A673 (cell line): Measurements from ENCODE around the gene ZMAT1. TPM values are rescaled to one million over a fixed set of nuclear protein-coding genes. Genes with fewer than 3 reads are reported as not detected.

Source experiments
- BruUV-seq: library from RNA; stranded (reverse); fragments of 400-500 nt; replicated peaks from 2 replicates; lab custom pipeline; 2021; lab: Mats Ljungman, UMichigan
- CTCF ChIA-PET: fragments of 300-600 bp; sonication (Branson Sonifier 250); formaldehyde crosslinking; loops from one replicate; lab custom pipeline; 2022; ENCODE audit warnings: antibody characterized with exemption; lab: Charles Lee
- POLR2A ChIA-PET: fragments of 300-600 bp; sonication (Branson Sonifier 250); formaldehyde crosslinking; loops from one replicate; lab custom pipeline; 2022; ENCODE audit warnings: antibody characterized with exemption; ENCODE audit not compliant: low non-redundant PET; lab: Charles Lee
- DNase-seq: peaks from one replicate; pipeline ENCODE4 v3.0.0-alpha.2; 2015; ENCODE audit warnings: low spot score
- H3K27ac ChIP-seq: fragments of 200-600 bp; sonication (generic); 2 replicates; pipeline ENCODE4 v1.5.1; 2016; ENCODE audit warnings: mixed run types, low read depth, mild to moderate bottlenecking, mixed read lengths, antibody characterized with exemption, low read length; ENCODE audit not compliant: poor library complexity, severe bottlenecking
- H3K27me3 ChIP-seq: fragments of 200-600 bp; sonication (generic); replicated peaks from 2 replicates; pipeline ENCODE4 v1.6.1; 2017; ENCODE audit warnings: mixed run types, low read depth, mild to moderate bottlenecking, mixed read lengths, antibody characterized with exemption, low read length; ENCODE audit not compliant: insufficient read depth, poor library complexity
- H3K36me3 ChIP-seq: fragments of 200-600 bp; sonication (generic); 2 replicates; pipeline ENCODE4 v1.6.1; 2016; ENCODE audit warnings: mixed run types, mild to moderate bottlenecking, mixed read lengths, antibody characterized with exemption, low read length; ENCODE audit not compliant: insufficient read depth, poor library complexity, severe bottlenecking
- H3K4me1 ChIP-seq: fragments of 200-600 bp; sonication (generic); 2 replicates; pipeline ENCODE4 v1.6.1; 2017; ENCODE audit warnings: mixed run types, mild to moderate bottlenecking, mixed read lengths, antibody characterized with exemption, low read length; ENCODE audit not compliant: insufficient read depth, poor library complexity, severe bottlenecking
- H3K4me3 ChIP-seq: fragments of 200-600 bp; sonication (generic); 2 replicates; pipeline ENCODE4 v1.5.1; 2016; ENCODE audit warnings: low read depth, mixed run types, mild to moderate bottlenecking, mixed read lengths, low read length; ENCODE audit not compliant: poor library complexity, severe bottlenecking
- H3K9me3 ChIP-seq: fragments of 200-600 bp; sonication (generic); 2 replicates; pipeline ENCODE4 v1.6.1; 2016; ENCODE audit warnings: mixed run types, low read depth, mild to moderate bottlenecking, mixed read lengths, antibody characterized with exemption, low read length; ENCODE audit not compliant: poor library complexity, severe bottlenecking
- CTCF ChIP-seq: fragments of 300-800, 200-600 bp; sonication (generic); conservative IDR thresholded peaks from 2 replicates; pipeline ENCODE4 v1.5.1; 2017; ENCODE audit warnings: low read depth, mild to moderate bottlenecking, antibody characterized with exemption, low read length, moderate library complexity, mixed read lengths
- EZH2 ChIP-seq: fragments of 200-600 bp; sonication (generic); IDR thresholded peaks from 2 replicates; pipeline ENCODE4 v1.6.1; 2017; ENCODE audit warnings: borderline replicate concordance, low read depth, mild to moderate bottlenecking, mixed read lengths, antibody characterized with exemption, low read length; ENCODE audit not compliant: poor library complexity, severe bottlenecking
- intact Hi-C: fragments of 100-400 bp; cut with micrococcal nuclease; formaldehyde crosslinking; loops from one replicate; pipeline ENCODE4 v1.10.0; 2022; ENCODE audit not compliant: unreplicated experiment
- total RNA-seq: library from RNA; stranded (reverse); gene quantifications from 2 replicates; pipeline ENCODE4 v1.2.3, GENCODE V29; 2021

ZMAT1 gene
- total RNA-seq, 1 experiment from 2014 or later: 1.2 TPM

GRCh38 chrX:101925733-101926132, 6.1 kb downstream of the ZMAT1 start:
- Histone ChIP-seq H3K4me3 (no peak overlapping the region), H3K27ac (no peak overlapping the region), H3K36me3 (no peaks in the 10 kb centered on the region), H3K9me3 (no peaks in the 10 kb centered on the region), H3K4me1 (no peaks in the 10 kb centered on the region), H3K27me3 (no peaks in the 10 kb centered on the region)
- TF ChIP-seq EZH2: no peak
- no peak for TF ChIP-seq CTCF
- POLR2A ChIA-PET: no interaction called here
- BruUV-seq: no TSS peak
- intact Hi-C loops: no loop called here
- no peak for DNase-seq
- CTCF ChIA-PET: no interaction called here

GRCh38 chrX:101918751-101919150, 13.1 kb downstream of the ZMAT1 start:
- no peak for DNase-seq
- ChIA-PET POLR2A (no interaction called here), CTCF (no interaction called here)

GRCh38 chrX:101906136-101906796, 25.6 kb downstream of the ZMAT1 start:
- H3K4me3 ChIP-seq: no peak overlapping the region
- intact Hi-C loops: no loop called here
- H3K4me1 ChIP-seq: no peaks in the 10 kb centered on the region
- H3K27ac ChIP-seq: no peak overlapping the region
- ChIA-PET POLR2A (no interaction called here), CTCF (no interaction called here)
- peaks cover 3% of the 10 kb centered on the region for H3K9me3 ChIP-seq
- H3K36me3 ChIP-seq: no peaks in the 10 kb centered on the region
- TF ChIP-seq EZH2 (no peak), CTCF (no peak)
- DNase-seq: no peak
- BruUV-seq: no TSS peak
- H3K27me3 ChIP-seq: no peaks in the 10 kb centered on the region

More at GRCh38 chrX:101918751-101919150, 13.1 kb downstream of the ZMAT1 start:
- H3K27ac ChIP-seq: no peak overlapping the region
- TF ChIP-seq EZH2: no peak
- no peak for TF ChIP-seq CTCF
- no peaks in the 10 kb centered on the region for H3K4me1 ChIP-seq
- H3K36me3 ChIP-seq: no peaks in the 10 kb centered on the region
- H3K9me3 ChIP-seq: peaks cover 3% of the 10 kb centered on the region
- no TSS peak for BruUV-seq
- no peak overlapping the region for H3K4me3 ChIP-seq
- no peaks in the 10 kb centered on the region for H3K27me3 ChIP-seq
- intact Hi-C loops: no loop called here
